HG02943 (cell line): ENCODE measurements around the gene HACD1.
A peak's percentile ranks its signal among the peaks of the same experiment; 100 is the strongest.

Source experiments
- ATAC-seq: cut with Tn5 transposase; IDR thresholded peaks from one replicate; pipeline ENCODE4 v1.9.1; 2021; ENCODE audit warnings: mild to moderate bottlenecking, low read depth, moderate library complexity; ENCODE audit not compliant: unreplicated experiment

HACD1 gene, protein sequence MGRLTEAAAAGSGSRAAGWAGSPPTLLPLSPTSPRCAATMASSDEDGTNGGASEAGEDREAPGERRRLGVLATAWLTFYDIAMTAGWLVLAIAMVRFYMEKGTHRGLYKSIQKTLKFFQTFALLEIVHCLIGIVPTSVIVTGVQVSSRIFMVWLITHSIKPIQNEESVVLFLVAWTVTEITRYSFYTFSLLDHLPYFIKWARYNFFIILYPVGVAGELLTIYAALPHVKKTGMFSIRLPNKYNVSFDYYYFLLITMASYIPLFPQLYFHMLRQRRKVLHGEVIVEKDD

DNA sequence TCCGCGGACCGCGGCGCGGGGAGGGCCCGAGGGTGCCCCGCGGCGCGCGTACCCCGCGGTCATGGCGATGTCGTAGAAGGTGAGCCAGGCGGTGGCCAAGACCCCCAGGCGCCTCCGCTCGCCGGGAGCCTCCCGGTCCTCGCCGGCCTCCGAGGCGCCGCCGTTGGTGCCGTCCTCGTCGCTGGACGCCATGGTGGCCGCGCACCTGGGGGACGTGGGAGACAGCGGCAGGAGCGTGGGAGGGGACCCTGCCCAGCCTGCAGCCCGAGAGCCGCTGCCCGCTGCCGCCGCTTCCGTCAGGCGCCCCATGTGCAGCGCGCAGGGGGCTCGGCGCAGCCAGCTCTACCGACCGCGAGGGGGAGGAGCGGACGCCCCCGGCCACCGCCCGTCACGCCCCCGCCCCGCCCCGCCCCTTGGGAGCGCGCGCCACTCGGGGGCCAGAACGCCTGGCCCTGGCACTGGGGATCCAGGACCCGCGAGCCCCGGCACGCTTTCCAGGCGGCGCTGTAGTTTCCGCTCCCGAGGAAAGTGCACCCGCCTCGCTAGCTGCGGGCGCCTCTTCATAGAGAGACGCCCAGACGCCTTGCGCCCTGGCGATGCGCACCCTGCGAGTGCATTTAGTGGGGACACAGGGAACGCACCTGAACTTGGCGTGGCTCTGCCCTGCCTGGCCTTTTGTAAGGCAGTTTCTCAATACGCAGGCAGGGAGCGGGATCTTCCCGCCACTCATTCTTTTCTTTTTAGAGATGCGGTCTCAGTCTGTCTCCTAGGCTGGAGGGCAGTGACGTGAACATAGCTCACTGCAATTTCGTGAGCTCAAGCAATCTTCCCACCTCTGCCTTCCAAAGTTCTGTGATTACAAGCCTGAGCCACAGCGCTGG lies at the start of gene HACD1:
Gene HACD1, minus strand, starts transcription at position 344 of the 881 bp plus-strand sequence. Its CDS starts 35 bp downstream, at position 309.
- ATAC-seq, result peak; percentile 64

DNA sequence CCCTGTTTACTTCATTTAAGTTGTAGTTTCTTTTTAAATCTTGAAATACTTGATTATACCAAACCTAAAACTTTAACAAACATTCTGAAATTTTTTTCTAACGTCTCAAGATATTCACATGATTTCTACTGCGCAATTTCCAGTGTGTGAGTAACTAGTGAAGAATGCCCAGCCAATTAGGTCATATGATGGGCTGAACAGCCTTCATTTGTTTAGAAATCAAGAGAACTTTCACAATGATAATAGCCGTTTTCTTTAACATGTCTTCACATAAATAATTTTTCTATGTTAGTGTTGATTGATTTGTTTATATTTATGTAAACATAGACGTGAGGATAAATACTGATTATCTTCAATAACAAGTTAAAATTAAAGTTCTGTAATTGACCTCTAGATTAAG lies 48.6 kb upstream of the HACD1 start:
- no peak for ATAC-seq

GRCh38 chr10:17663450-17663849 lies 46.3 kb upstream of the HACD1 start:
- no peak for ATAC-seq

- ATAC-seq, result no peak
These were observed 45.3 kb upstream of the HACD1 start for GRCh38 chr10:17662193-17663138.

GRCh38 chr10:17661510-17661909 lies 44.3 kb upstream of the HACD1 start:
- no peak for ATAC-seq

- ATAC-seq, result no peak
These were observed 43.7 kb upstream of the HACD1 start for GRCh38 chr10:17660921-17661320.

GRCh38 chr10:17659365-17659764 lies 42.2 kb upstream of the HACD1 start:
- no peak for ATAC-seq

DNA sequence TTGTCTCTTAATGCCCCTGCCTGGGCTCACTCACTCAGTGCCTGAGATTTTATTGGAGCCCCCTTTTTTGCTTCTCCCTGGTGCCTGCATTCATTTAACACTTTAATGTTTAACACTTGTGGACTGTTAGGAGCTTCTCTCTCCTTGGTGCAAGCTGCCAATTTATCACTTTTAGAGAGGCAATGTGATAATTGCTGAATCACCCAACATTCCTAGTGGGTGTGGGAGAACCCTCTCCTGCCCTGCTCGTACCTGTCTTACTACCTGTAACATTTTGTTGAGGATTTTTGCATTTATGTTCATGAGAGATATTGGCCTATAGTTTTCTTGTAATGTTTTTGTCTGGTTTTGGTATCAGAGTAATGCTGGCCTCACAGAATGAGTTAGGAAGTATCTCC lies 39.9 kb upstream of the HACD1 start:
- no peak for ATAC-seq

DNA sequence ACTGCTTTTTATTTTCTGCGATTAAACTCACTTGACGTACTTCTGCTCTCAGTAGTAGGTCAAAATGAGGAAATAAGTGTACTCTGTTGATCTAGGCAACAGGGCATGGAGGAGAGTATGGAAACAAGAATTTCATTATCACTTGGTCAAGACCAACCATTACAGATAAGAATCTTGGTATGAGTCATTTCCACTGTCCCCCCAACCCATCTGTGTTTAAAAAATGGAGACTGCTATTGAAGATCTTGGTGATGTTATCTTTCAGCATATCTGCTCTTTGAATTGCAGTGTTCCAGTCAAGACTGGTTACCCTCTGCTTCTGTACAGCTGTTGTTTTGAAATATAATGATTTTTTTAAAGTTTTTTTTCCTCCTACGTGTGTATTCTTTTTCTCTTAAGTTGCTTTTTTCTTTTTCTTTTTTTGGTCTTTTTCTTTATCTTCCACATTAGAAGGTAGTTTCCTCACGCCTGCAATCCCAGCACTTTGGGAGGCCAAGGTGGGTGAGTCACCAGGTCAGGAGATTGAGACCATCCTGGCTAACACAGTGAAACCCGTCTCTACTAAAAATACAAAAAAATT lies 38.5 kb upstream of the HACD1 start:
- ATAC-seq, result peak; percentile 72

- ATAC-seq, result peak; percentile 18
These were observed 37.8 kb upstream of the HACD1 start for GRCh38 chr10:17655009-17655408.

DNA sequence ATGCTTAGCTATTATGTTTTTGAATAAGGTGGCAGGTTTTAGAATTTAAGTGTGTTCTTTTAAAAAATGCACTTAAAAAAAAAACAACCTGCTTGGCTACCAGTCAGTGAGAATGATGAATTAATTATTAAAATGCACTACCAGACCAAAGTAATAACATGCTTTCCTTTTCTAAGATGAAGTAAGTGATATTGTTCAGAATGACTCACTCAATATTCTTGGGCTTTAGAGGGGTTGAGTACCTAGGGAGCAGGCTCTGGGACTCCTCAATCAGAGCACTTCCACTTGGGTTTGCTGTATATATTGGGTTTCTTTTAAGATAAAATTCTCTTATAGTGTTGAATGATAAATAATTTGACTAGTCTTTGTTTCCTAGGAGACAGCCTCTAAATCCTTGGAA lies 35.4 kb upstream of the HACD1 start:
- ATAC-seq, result no peak

- no peak for ATAC-seq
These were observed 34.7 kb upstream of the HACD1 start for GRCh38 chr10:17651896-17652295.

GRCh38 chr10:17650416-17650815 lies 33.2 kb upstream of the HACD1 start:
- ATAC-seq, result no peak

DNA sequence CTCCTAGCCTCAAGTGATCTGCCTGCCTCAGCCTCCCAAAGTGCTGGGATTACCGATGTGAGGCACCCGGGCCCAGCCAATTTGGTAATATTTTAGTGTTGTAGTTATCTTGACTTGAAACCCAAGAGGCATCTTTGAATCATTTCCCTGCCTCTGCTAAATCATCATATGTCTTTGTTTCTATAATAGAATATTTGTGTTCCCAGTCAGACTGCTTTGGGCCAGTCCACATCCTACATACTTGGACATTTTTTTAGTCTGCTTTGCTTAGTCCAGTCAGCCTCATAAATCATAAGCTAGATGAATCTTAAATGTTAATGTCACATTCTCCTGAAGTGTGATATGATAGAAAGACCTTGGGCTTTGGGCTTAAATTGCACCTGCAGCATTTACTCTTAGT lies 32.7 kb upstream of the HACD1 start:
- no peak for ATAC-seq

DNA sequence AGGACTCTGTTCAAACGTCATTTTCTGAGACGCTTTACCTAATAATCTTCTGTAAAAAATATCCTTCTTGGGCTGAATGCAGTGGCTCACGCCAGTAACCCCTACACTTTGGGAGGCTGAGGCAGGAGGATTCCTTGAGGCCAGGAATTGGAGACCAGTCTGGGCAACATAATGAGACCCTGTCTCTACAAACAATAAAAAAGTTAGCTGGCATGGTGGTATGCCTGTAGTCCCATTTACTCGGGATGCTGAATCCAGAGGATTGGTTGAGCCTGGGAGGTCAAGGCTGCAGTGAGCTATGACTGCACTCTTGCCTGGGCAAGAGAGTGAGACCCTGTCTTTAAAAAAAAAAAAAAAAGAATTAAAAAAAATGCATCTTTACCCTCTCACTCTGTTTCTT lies 31.9 kb upstream of the HACD1 start:
- ATAC-seq, result no peak

DNA sequence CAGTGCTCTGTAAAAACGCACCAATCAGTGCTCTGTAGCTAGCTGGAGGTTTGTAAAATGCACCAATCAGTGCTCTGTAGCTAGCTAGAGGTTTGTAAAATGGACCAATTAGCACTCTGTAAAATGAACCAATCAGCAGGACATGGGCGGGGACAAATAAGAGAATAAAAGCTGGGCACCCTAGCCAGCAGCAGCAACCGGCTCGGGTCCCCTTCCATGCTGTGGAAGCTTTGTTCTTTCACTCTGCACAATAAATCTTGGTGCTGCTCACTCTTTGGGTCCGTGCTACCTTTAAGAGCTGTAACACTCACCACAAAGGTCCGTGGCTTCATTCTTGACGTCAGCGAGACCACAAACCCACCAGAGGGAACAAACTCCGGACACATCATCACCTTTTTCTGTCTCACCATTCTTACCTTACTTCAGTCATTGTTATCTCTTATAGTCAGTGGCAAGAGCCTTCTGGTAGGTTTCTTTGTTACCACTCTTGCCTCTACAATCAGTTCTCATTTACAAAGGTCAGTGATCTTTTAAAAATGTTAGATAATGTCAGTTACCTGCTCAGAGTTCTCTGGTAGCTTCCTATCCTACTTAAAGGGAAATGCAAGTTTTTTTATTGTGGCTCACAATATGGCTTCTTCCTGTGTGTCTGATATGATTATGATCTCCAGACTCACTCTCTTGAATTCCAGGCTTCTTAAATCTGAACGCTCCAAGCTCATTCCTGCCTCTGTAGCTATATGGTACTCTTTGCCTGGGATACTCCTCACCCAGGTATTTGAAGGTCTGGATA lies 31.3 kb upstream of the HACD1 start:
- ATAC-seq, result no peak

DNA sequence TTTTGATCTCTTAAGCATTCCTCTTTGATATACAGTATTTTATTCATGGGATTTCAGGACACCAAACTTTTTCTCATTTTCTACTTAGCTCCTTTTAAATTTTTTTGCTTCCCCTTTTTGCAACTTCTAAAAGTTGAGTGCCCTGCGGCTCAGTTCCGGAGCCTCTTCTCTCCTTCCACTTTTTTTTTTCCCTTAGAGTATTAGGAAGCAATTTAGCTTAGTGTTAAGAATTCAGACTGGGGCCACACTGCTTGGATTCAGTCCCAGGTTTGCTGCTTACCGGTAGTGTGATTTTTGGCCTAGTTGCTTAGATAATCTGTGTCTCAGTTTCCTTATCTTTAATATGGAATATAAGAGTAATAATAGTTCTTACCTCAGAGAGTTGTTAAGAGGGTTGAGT lies 30.2 kb upstream of the HACD1 start:
- ATAC-seq, result no peak

DNA sequence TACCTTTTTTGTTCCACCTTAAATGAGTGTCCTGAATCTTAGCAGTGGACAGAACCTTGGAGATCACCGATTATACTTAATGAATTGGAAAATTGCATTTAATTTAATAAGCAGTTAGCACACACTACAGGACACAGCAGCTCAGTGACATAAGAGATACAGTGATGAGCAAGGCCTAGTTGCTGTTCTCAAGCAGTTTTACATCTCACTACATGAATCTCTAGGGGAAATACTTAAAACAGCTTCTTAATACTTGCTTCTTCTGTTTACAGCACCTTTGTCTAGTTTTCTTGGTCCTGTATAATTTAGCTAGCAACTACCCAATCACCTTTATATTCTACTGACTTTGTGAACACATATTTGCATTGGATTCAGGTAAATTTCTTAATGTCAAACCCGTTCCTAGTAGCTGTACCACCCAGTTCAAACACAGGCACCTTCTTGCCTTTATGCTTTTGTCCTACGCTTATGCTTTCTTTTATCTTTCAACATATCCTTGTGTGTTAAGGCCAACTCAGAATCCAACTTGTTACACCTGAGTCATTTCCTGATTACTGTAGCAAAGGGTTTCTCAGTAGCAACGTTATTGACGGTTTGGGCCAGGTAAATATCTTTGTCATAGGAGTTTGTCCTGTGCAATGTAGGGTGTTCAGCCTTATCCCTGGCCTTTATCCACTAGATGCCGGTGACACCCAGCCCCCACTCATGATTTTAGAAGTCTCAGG lies 28.6 kb upstream of the HACD1 start:
- ATAC-seq, result no peak

DNA sequence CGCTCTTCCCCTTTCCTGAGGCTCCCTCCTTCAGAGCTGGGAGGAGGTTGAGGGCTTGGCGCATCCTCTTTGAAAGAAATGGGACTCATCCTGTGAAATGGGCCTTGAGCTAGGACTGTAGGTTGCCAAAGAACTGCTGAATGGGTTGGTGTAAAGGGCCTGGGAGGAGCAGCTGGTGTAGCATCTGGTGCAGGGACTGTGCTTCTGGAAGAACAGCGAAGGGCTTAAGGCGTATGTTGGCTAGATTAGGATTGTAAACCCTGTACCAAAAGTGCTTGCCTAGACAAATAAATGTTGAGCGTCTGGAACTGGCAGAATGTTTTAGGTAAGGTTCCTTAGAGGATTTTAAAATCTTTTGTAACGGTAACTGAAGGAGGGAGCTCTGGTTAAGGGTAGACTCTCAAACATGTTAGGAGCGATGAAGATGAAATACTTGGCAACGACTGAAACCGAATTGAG lies 27.3 kb upstream of the HACD1 start:
- peak; percentile 41 for ATAC-seq
